ENCODE results near the gene SGCA. TPM values are rescaled to one million over a fixed set of nuclear protein-coding genes. Genes with fewer than 3 reads are reported as not detected.

SGCA gene
- polyA plus RNA-seq, 1 donor from 2014 or later, result 0.43 TPM

- H2AFZ ChIP-seq (ENCODE audit: low read depth, low read length), result no peak overlapping the region
- no peaks in the 10 kb centered on the region for H3F3A ChIP-seq (ENCODE audit: insufficient read depth, low read length, poor library complexity, severe bottlenecking)
- no peaks in the 10 kb centered on the region for H3K9me2 ChIP-seq (ENCODE audit: insufficient read depth, low read length)
- H3K36me3 ChIP-seq (ENCODE audit: insufficient read depth, low read length), result no peaks in the 10 kb centered on the region
- no peaks in the 10 kb centered on the region for H3K9me3 ChIP-seq (ENCODE audit: low read length)
- H3K79me2 ChIP-seq (replicated peaks; ENCODE audit: insufficient read depth, low read length), result no peaks in the 10 kb centered on the region
- no peak overlapping the region for H3K4me2 ChIP-seq (ENCODE audit: low read length)
- H3K9ac ChIP-seq (ENCODE audit: low read length), result no peak overlapping the region
- no peaks in the 10 kb centered on the region for H3K27me3 ChIP-seq (ENCODE audit: insufficient read depth, low read depth, low read length)
- H3K27ac ChIP-seq (ENCODE audit: low read length), result no peak overlapping the region
- no peak for TF ChIP-seq RAD21 (conservative IDR thresholded peaks at IDR 0.05)
- TF ChIP-seq EZH2 (IDR thresholded peaks at IDR 0.05; ENCODE audit: borderline replicate concordance, insufficient read depth, low read length, poor library complexity, severe bottlenecking), result no peak
- TF ChIP-seq MXI1 (conservative IDR thresholded peaks at IDR 0.05; ENCODE audit: poor library complexity, severe bottlenecking), result no peak
- TF ChIP-seq POLR2AphosphoS5 (IDR thresholded peaks at IDR 0.05), result no peak
- no peak for TF ChIP-seq CTCF (IDR thresholded peaks at IDR 0.05; ENCODE audit: poor library complexity, severe bottlenecking)
- no peak for TF ChIP-seq REST (IDR thresholded peaks at IDR 0.05; ENCODE audit: borderline replicate concordance)
- no peak for TF ChIP-seq TAF1 (IDR thresholded peaks at IDR 0.05; ENCODE audit: low read depth)
- no peak overlapping the region for H3K4me3 ChIP-seq (ENCODE audit: low read length)
- no peaks in the 10 kb centered on the region for H4K20me1 ChIP-seq (ENCODE audit: insufficient read depth)
Measured at GRCh38 chr17:50190603-50191358, 25.0 kb downstream of the SGCA start.

GRCh38 chr17:50191359-50192143, 25.7 kb downstream of the SGCA start:
- H4K20me1 ChIP-seq (ENCODE audit: insufficient read depth), result no peaks in the 10 kb centered on the region
- no peak for TF ChIP-seq EZH2 (IDR thresholded peaks at IDR 0.05; ENCODE audit: borderline replicate concordance, insufficient read depth, low read length, poor library complexity, severe bottlenecking)
- no peak overlapping the region for H3K4me3 ChIP-seq (ENCODE audit: low read length)
- H3K4me2 ChIP-seq (ENCODE audit: low read length), result no peak overlapping the region
- H3F3A ChIP-seq (ENCODE audit: insufficient read depth, low read length, poor library complexity, severe bottlenecking), result no peaks in the 10 kb centered on the region
- no peaks in the 10 kb centered on the region for H3K79me2 ChIP-seq (replicated peaks; ENCODE audit: insufficient read depth, low read length)
- no peak overlapping the region for H3K27ac ChIP-seq (ENCODE audit: low read length)
- no peaks in the 10 kb centered on the region for H3K9me3 ChIP-seq (ENCODE audit: low read length)
- H2AFZ ChIP-seq (ENCODE audit: low read depth, low read length), result no peak overlapping the region
- H3K36me3 ChIP-seq (ENCODE audit: insufficient read depth, low read length), result no peaks in the 10 kb centered on the region
- H3K9me2 ChIP-seq (ENCODE audit: insufficient read depth, low read length), result no peaks in the 10 kb centered on the region
- no peak overlapping the region for H3K9ac ChIP-seq (ENCODE audit: low read length)
- H3K27me3 ChIP-seq (ENCODE audit: insufficient read depth, low read depth, low read length), result no peaks in the 10 kb centered on the region
